Loucy (cell line): Measurements from ENCODE around the gene DGKI.

Experiments used
- H2AFZ ChIP-seq: fragments of 200-600 bp; sonication (generic); 2 replicates; pipeline ENCODE4 v1.6.0; 2016; ENCODE audit warnings: antibody characterized with exemption, mild to moderate bottlenecking, low read length, moderate library complexity
- H3F3A ChIP-seq: fragments of 200-600 bp; 2 replicates; pipeline ENCODE4 v1.6.0; 2016; ENCODE audit warnings: antibody characterized with exemption, low read depth, mild to moderate bottlenecking
- H3K27me3 ChIP-seq: fragments of 200-600 bp; sonication (generic); 2 replicates; pipeline ENCODE4 v1.6.1; 2014; ENCODE audit warnings: low read length, mild to moderate bottlenecking; ENCODE audit not compliant: insufficient read depth, poor library complexity, severe bottlenecking
- H3K36me3 ChIP-seq: fragments of 200-600 bp; sonication (generic); 2 replicates; pipeline ENCODE4 v1.6.1; 2016; ENCODE audit warnings: low read length; ENCODE audit not compliant: insufficient read depth
- H3K4me1 ChIP-seq: fragments of 200-600 bp; sonication (generic); 2 replicates; pipeline ENCODE4 v1.5.1; 2014; ENCODE audit warnings: low read length, mild to moderate bottlenecking; ENCODE audit not compliant: insufficient read depth, poor library complexity, severe bottlenecking
- H3K4me2 ChIP-seq: fragments of 200-600 bp; sonication (generic); 2 replicates; pipeline ENCODE4 v1.6.0; 2014; ENCODE audit warnings: antibody characterized with exemption, low read length, low read depth, mild to moderate bottlenecking; ENCODE audit not compliant: poor library complexity, severe bottlenecking
- H3K4me3 ChIP-seq: fragments of 200-600 bp; sonication (generic); 2 replicates; pipeline ENCODE4 v1.5.1; 2014; ENCODE audit warnings: low read length, mild to moderate bottlenecking, mixed read lengths; ENCODE audit not compliant: poor library complexity, severe bottlenecking
- H3K79me2 ChIP-seq: fragments of 200-600 bp; sonication (generic); 2 replicates; pipeline ENCODE4 v1.6.1; 2014; ENCODE audit warnings: low read length; ENCODE audit not compliant: insufficient read depth
- H3K9ac ChIP-seq: fragments of 200-600 bp; sonication (generic); 2 replicates; pipeline ENCODE4 v1.6.0; 2014; ENCODE audit warnings: mild to moderate bottlenecking, low read depth, low read length, moderate library complexity; ENCODE audit not compliant: poor library complexity, severe bottlenecking
- H3K9me2 ChIP-seq: fragments of 200-600 bp; sonication (generic); replicated peaks from 2 replicates; pipeline ENCODE4 v1.6.1; 2016; ENCODE audit warnings: low read depth, low read length, mixed read lengths
- H3K9me3 ChIP-seq: fragments of 200-600 bp; sonication (generic); 2 replicates; pipeline ENCODE4 v1.6.1; 2014; ENCODE audit warnings: mild to moderate bottlenecking, antibody characterized with exemption, low read length, low read depth; ENCODE audit not compliant: insufficient read depth
- H4K20me1 ChIP-seq: fragments of 200-600 bp; sonication (generic); 2 replicates; pipeline ENCODE4 v1.6.0; 2014; ENCODE audit warnings: antibody characterized with exemption, low read length, mild to moderate bottlenecking; ENCODE audit not compliant: insufficient read depth, poor library complexity, severe bottlenecking
- CTCF ChIP-seq: fragments of 200-600 bp; sonication (generic); conservative IDR thresholded peaks from 2 replicates; pipeline ENCODE4 v1.5.1; 2014; ENCODE audit warnings: mild to moderate bottlenecking, antibody characterized with exemption, low read length
- EZH2phosphoT487 ChIP-seq: fragments of 200-600 bp; IDR thresholded peaks from 2 replicates; pipeline ENCODE4 v1.6.1; 2018; ENCODE audit warnings: antibody characterized with exemption, mild to moderate bottlenecking, moderate library complexity, borderline replicate concordance

Gene DGKI

GRCh38 chr7:137873524-137873923 lies 26.8 kb upstream of the DGKI start:
- Histone ChIP-seq H3K36me3 (peaks cover 42% of the 10 kb centered on the region; the same call in 1 of the 2 replicates), H3K4me2 (no peak overlapping the region), H3K27me3 (no peaks in the 10 kb centered on the region), H3K9ac (no peak overlapping the region), H3K9me2 (no peaks in the 10 kb centered on the region), H4K20me1 (no peaks in the 10 kb centered on the region), H3K4me1 (no peaks in the 10 kb centered on the region), H3F3A (no peaks in the 10 kb centered on the region), H3K79me2 (no peaks in the 10 kb centered on the region), H3K9me3 (no peaks in the 10 kb centered on the region), H3K4me3 (no peak overlapping the region), H2AFZ (no peak overlapping the region)
- TF ChIP-seq EZH2phosphoT487, result no peak
- no peak for TF ChIP-seq CTCF

GRCh38 chr7:137871170-137871915 lies 24.6 kb upstream of the DGKI start:
- Histone ChIP-seq H3K9me2 (no peaks in the 10 kb centered on the region), H3K4me1 (no peaks in the 10 kb centered on the region), H3K79me2 (no peaks in the 10 kb centered on the region), H3K9ac (no peak overlapping the region), H3F3A (no peaks in the 10 kb centered on the region), H4K20me1 (no peaks in the 10 kb centered on the region), H3K4me2 (no peak overlapping the region), H3K9me3 (no peaks in the 10 kb centered on the region), H2AFZ (no peak overlapping the region), H3K4me3 (no peak overlapping the region), H3K27me3 (no peaks in the 10 kb centered on the region), H3K36me3 (peaks cover 23% of the 10 kb centered on the region; the same call in 1 of the 2 replicates)
- TF ChIP-seq EZH2phosphoT487 (no peak), CTCF (no peak)

- TF ChIP-seq EZH2phosphoT487 (no peak), CTCF (no peak)
- peaks cover 17% of the 10 kb centered on the region; the same call in 1 of the 2 replicates for H3K36me3 ChIP-seq
- no peak overlapping the region for H3K4me3 ChIP-seq
- 0 out of 2 replicates have a peak, but pooled peaks cover 2% of the 10 kb centered on the region for H3K9me3 ChIP-seq
- H3K4me1 ChIP-seq, result no peaks in the 10 kb centered on the region
- H4K20me1 ChIP-seq, result no peaks in the 10 kb centered on the region
- no peaks in the 10 kb centered on the region for H3K27me3 ChIP-seq
- no peak overlapping the region for H2AFZ ChIP-seq
- no peaks in the 10 kb centered on the region for H3K9me2 ChIP-seq
- H3K4me2 ChIP-seq, result no peak overlapping the region
- no peak overlapping the region for H3K9ac ChIP-seq
- no peaks in the 10 kb centered on the region for H3F3A ChIP-seq
- no peaks in the 10 kb centered on the region for H3K79me2 ChIP-seq
These were observed 23.9 kb upstream of the DGKI start for GRCh38 chr7:137870684-137871083.
